ENCODE data around the gene NOC4L.

The NOC4L gene

DNA sequence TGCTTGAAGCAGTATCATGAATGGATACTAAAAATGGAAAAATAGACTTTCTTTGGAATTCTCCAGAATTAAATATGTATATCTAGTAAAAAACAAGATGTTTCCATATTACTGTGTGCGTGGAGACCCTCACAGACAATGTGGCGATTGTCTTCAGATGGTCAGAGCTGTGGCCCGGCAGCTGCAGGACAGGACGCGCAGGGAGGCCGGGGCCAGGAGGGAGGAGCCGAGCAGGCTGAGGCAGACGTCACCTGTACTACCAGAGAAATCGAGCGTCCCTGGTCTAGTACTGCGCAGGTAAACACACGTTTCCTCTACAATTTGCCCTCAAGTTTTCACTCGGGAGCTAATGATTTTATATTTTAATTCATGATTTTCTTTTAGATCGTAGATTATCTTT is 23.0 kb upstream of the NOC4L start:
- Histone ChIP-seq H3K4me3 (no peak overlapping the region), H3K9me3 (no peaks in the 10 kb centered on the region), H3K4me2 (peak overlapping the region; percentile 24; the same call in 1 of the 2 replicates), H4K20me1 (no peaks in the 10 kb centered on the region), H3K36me3 (peaks cover 56% of the 10 kb centered on the region), H3K9ac (no peak overlapping the region), H3K27me3 (no peaks in the 10 kb centered on the region), H3K27ac (no peak overlapping the region), H3K4me1 (peaks cover 74% of the 10 kb centered on the region)
- no peak for TF ChIP-seq Cebpa-rat (IDR thresholded peaks at IDR 0.05)

DNA sequence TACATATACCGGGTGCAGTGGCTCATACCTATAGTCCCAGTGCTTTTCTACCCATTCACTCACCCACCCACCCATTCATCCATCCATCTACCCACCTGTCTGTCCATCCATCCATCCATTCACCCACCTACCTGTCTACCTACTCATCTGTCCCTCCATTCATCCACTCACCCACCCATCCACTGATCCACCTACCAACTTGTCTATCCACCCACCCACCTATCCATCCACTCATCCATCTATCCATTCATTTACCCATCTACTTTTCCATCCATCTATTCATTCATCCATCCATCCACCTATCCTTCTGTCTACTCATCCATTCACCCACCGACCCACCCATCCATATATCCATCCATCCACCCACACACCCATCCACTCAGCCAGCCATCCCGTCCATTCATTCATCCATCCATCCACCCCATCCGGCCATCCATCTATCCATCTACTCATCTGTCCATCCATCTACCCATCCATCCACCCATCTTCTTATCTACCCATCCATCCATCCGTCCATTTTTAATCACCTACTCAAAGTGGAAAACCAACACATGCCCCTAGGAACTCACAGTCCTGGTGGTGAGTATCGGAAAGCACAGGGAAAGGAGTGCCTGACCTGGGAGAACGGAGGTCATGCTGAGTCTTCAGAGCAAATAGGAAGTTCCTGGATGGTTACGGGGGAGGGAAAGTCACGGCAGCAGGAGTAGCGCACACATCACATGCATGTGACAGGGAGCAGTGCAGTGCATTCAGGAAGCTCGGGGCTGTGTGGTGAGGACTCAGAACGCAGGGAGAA is 20.1 kb upstream of the NOC4L start:
- no peak for TF ChIP-seq Cebpa-rat (IDR thresholded peaks at IDR 0.05)
- Histone ChIP-seq H3K27ac (no peak overlapping the region), H3K4me1 (peaks cover 45% of the 10 kb centered on the region), H3K27me3 (no peaks in the 10 kb centered on the region), H3K9me3 (peaks cover 16% of the 10 kb centered on the region), H3K4me3 (no peak overlapping the region), H3K36me3 (peaks cover 73% of the 10 kb centered on the region), H3K4me2 (0 out of 2 replicates have a peak overlapping the region, but pooled peaks have one; percentile 25), H3K9ac (no peak overlapping the region), H4K20me1 (no peaks in the 10 kb centered on the region)

DNA sequence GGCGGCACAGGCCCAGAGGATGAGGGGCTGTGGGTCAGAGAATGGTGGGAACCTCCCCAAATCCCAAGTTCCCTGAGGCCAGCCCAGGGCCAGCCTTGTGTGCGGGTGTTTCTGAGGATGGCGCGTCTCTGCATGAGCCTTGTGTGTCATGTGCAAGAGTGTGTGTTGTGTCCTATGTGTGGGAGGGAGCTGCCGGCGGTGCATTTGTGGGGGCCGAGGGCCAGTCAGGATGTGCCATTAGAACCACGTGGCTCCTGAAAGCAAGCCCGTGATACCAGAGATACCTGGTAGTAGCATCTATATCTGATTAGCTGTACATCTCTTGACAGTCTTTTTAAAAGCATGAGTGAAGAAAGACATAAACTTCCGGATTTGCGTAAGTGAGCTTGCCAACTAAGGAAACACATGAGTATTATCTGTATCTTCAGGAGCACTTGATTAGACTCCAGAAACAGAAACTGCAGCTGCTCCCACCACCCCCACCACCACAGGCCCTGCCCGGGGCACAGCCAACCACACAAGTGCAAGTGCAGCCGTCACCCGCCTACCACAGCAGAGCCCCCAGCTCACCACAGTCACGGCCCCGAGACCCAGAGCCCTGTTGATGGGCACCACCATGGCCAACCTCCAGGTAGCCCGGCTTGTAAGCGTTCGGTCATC is 19.4 kb upstream of the NOC4L start:
- peaks cover 77% of the 10 kb centered on the region for H3K36me3 ChIP-seq
- no peak overlapping the region for H3K27ac ChIP-seq
- 0 out of 2 replicates have a peak overlapping the region, but pooled peaks have one; percentile 25 for H3K4me2 ChIP-seq

DNA sequence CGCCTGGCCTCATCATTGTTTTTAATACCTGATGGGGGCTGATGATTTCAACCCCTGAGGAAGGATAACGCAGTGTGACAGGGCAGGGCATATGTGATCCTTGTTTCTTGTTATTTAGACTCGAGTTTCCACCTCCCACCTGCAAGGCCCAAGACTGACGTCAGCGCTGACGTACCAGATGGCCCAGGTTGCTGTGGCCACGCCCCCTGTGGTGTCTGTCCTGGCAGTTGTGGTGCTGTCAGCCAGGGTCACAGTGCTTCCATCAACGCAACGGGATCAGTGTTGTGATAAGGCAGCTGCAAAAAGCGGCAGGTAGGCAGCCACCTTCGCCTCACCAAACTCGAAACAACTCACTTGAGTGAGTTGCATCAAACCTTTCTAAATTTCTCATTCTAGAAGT is 18.5 kb upstream of the NOC4L start:
- H3K27ac ChIP-seq: no peak overlapping the region
- no peak overlapping the region for H3K9ac ChIP-seq
- peaks cover 30% of the 10 kb centered on the region for H3K4me1 ChIP-seq
- H4K20me1 ChIP-seq: no peaks in the 10 kb centered on the region
- H3K9me3 ChIP-seq: peaks cover 16% of the 10 kb centered on the region
- H3K4me2 ChIP-seq: no peak overlapping the region
- no peak overlapping the region for H3K4me3 ChIP-seq
- no peak for TF ChIP-seq Cebpa-rat (IDR thresholded peaks at IDR 0.05)
- no peaks in the 10 kb centered on the region for H3K27me3 ChIP-seq
- H3K36me3 ChIP-seq: peaks cover 83% of the 10 kb centered on the region

More for the DNA sequence above, 19.4 kb upstream of the NOC4L start:
- peaks cover 16% of the 10 kb centered on the region for H3K9me3 ChIP-seq
- TF ChIP-seq Cebpa-rat (IDR thresholded peaks at IDR 0.05): no peak
- no peaks in the 10 kb centered on the region for H4K20me1 ChIP-seq
- peaks cover 38% of the 10 kb centered on the region for H3K4me1 ChIP-seq
- H3K4me3 ChIP-seq: no peak overlapping the region
- no peak overlapping the region for H3K9ac ChIP-seq
- H3K27me3 ChIP-seq: no peaks in the 10 kb centered on the region

DNA sequence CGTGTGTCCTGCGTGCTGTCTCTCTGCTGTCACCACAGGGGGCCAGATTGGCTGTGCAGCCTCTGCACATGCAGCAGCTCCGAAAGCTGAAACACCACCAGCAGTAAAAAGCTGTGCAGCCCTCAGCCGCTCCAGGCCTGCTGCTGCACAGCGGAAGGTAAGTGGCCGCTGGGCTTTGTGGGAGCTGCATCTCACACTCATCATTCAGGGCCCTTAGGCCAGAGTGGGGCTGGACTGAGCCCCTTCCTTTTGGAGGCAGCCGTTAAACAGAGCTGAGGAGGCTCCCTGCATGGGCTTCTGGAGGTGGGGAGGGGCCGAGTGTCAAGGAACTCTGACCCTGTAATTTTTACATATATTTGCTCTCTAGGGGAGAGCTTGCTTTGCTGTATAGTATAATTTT is 17.2 kb upstream of the NOC4L start:
- no peak overlapping the region for H3K4me3 ChIP-seq
- H3K27ac ChIP-seq: no peak overlapping the region
- peaks cover 16% of the 10 kb centered on the region for H3K9me3 ChIP-seq
- no peak overlapping the region for H3K9ac ChIP-seq
- no peaks in the 10 kb centered on the region for H3K27me3 ChIP-seq
- H4K20me1 ChIP-seq: no peaks in the 10 kb centered on the region
- no peak for TF ChIP-seq Cebpa-rat (IDR thresholded peaks at IDR 0.05)
- H3K4me1 ChIP-seq: peaks cover 17% of the 10 kb centered on the region; the same call in 1 of the 2 replicates
- no peak overlapping the region for H3K4me2 ChIP-seq
- peaks cover 84% of the 10 kb centered on the region for H3K36me3 ChIP-seq

DNA sequence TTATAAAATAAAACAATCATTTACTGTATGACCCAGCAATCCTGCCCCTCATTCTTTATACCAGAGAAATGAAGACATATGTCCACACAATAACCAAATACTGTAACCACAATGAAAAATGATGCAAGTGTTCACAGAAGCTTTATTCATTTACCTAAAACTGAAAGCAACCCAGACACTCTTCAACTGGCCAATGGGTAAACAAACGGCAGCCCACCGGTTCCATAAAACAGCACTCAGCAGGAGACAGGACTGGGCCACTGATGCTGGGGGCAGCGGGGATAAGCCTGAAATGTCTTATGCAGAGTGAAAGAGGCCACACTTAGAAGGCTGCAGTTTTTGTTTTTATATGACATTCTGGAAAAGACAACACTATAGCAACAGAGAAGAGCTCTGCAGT is 15.2 kb upstream of the NOC4L start:
- no peak overlapping the region for H3K27ac ChIP-seq
- no peak for TF ChIP-seq Cebpa-rat (IDR thresholded peaks at IDR 0.05)
- H4K20me1 ChIP-seq: peaks cover 9% of the 10 kb centered on the region; the same call in 1 of the 2 replicates
- no peak overlapping the region for H3K4me2 ChIP-seq
- peaks cover 16% of the 10 kb centered on the region for H3K9me3 ChIP-seq
- no peak overlapping the region for H3K9ac ChIP-seq
- H3K27me3 ChIP-seq: no peaks in the 10 kb centered on the region
- peaks cover 67% of the 10 kb centered on the region for H3K36me3 ChIP-seq
- peaks cover 8% of the 10 kb centered on the region; the same call in 1 of the 2 replicates for H3K4me1 ChIP-seq
- no peak overlapping the region for H3K4me3 ChIP-seq

DNA sequence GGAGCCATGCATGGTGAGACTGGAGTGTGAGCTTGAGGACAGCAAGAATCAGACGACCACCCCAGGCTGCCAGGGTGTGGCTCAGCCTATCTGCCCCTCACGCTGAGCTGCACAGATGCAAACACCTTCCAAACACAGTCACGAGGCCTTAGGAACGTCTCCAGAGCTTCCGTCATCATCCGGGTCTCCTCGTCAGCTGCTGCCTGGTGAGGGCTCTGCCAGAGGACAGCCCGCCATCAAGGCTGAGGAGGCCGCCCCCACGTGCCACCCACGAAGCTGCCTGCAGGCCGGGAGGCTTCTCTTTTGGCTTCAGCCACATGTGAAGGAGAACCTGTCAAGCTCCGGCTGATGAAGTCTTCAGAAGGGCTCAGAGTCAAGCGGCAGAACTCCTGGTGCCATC is 13.6 kb upstream of the NOC4L start:
- no peak for TF ChIP-seq Cebpa-rat (IDR thresholded peaks at IDR 0.05)
- peaks cover 16% of the 10 kb centered on the region for H3K9me3 ChIP-seq
- no peaks in the 10 kb centered on the region for H3K27me3 ChIP-seq
- H3K9ac ChIP-seq: 0 out of 2 replicates have a peak overlapping the region, but pooled peaks have one; percentile 4
- H3K4me2 ChIP-seq: no peak overlapping the region
- no peak overlapping the region for H3K27ac ChIP-seq
- H3K4me3 ChIP-seq: no peak overlapping the region
- H4K20me1 ChIP-seq: peaks cover 9% of the 10 kb centered on the region; the same call in 1 of the 2 replicates
- H3K36me3 ChIP-seq: peaks cover 50% of the 10 kb centered on the region
- no peaks in the 10 kb centered on the region for H3K4me1 ChIP-seq

DNA sequence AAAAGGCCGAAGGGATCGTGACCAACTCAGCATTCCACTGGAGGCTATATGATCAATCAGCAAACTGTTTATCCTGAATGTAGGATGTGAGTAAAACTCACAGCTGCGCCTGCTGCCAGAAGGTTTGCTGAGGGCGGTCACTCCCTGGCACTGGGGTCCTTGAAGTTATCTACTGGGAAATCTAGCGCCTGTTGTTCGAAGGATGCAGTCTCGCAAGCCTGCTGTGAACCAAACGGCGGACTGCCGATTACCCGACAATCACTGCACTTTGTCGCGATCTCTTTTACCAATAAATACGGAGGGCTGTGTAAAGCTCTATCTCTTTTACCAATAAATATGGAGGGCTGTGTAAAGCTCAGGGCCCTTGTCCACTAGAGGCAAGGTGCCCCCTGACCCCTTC is 13.0 kb upstream of the NOC4L start:
- peaks cover 9% of the 10 kb centered on the region; the same call in 1 of the 2 replicates for H4K20me1 ChIP-seq
- peaks cover 16% of the 10 kb centered on the region for H3K9me3 ChIP-seq
- H3K9ac ChIP-seq: 0 out of 2 replicates have a peak overlapping the region, but pooled peaks have one; percentile 4
- no peak for TF ChIP-seq Cebpa-rat (IDR thresholded peaks at IDR 0.05)
- no peak overlapping the region for H3K4me2 ChIP-seq
- H3K27ac ChIP-seq: no peak overlapping the region
- no peaks in the 10 kb centered on the region for H3K4me1 ChIP-seq
- H3K27me3 ChIP-seq: no peaks in the 10 kb centered on the region
- no peak overlapping the region for H3K4me3 ChIP-seq
- H3K36me3 ChIP-seq: peaks cover 45% of the 10 kb centered on the region

DNA sequence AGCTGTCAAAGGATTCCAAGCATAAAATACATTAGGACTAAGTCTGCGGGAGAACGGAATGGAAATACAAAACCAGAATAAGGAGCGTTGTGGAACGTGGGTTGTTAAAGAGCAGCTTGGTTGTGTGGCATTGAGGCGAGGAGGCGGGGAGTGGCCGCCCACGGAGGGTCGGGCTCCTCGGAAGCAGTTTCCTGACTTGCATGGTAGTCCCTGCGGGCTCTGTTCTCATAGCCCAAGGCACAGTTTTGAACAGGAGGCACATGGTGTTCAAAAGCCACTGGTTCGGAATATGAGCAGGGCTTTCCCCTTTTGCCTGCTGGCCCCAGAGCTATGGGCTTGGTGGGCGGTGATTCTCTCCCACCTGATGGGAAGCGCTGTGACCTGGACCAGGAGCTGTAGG is 12.3 kb upstream of the NOC4L start:
- no peak overlapping the region for H3K4me2 ChIP-seq
- peaks cover 11% of the 10 kb centered on the region; the same call in 1 of the 2 replicates for H4K20me1 ChIP-seq
- H3K36me3 ChIP-seq: peaks cover 37% of the 10 kb centered on the region
- H3K4me3 ChIP-seq: no peak overlapping the region
- TF ChIP-seq Cebpa-rat (IDR thresholded peaks at IDR 0.05): no peak
- no peaks in the 10 kb centered on the region for H3K27me3 ChIP-seq
- H3K4me1 ChIP-seq: no peaks in the 10 kb centered on the region
- peaks cover 10% of the 10 kb centered on the region for H3K9me3 ChIP-seq
- no peak overlapping the region for H3K27ac ChIP-seq
- H3K9ac ChIP-seq: no peak overlapping the region
